SK-N-MC (cell line): Measurements from ENCODE around the gene GDF7.

Source experiments
- DNase-seq: peaks from one replicate; pipeline ENCODE4 v3.0.0-alpha.2; 2011; ENCODE audit warnings: low read depth, low spot score
- H3K27ac ChIP-seq: fragments of 200-600 bp; sonication (generic); 2 replicates; pipeline ENCODE4 v1.5.1; 2016; ENCODE audit warnings: mixed run types
- H3K36me3 ChIP-seq: fragments of 200-600 bp; sonication (generic); 2 replicates; pipeline ENCODE4 v1.6.1; 2017; ENCODE audit warnings: antibody characterized with exemption, low read length, mixed read lengths; ENCODE audit not compliant: insufficient read depth
- H3K4me3 ChIP-seq: fragments of 200-600 bp; sonication (generic); 2 replicates; pipeline ENCODE4 v1.5.1; 2016
- H3K9ac ChIP-seq: fragments of 200-600 bp; sonication (generic); 2 replicates; pipeline ENCODE4 v1.8.0; 2017; ENCODE audit warnings: mixed run types, mixed read lengths; ENCODE audit not compliant: insufficient read length
- H3K9me3 ChIP-seq: fragments of 200-600 bp; sonication (generic); 2 replicates; pipeline ENCODE4 v1.6.1; 2017; ENCODE audit warnings: low read depth, mild to moderate bottlenecking, antibody characterized with exemption, low read length, moderate library complexity, mixed read lengths
- EZH2 ChIP-seq: fragments of 200-600 bp; sonication (generic); IDR thresholded peaks from one replicate; pipeline ENCODE4 v1.6.1; 2017; ENCODE audit warnings: antibody characterized with exemption
- FOXP2 ChIP-seq: optimal IDR thresholded peaks from 2 replicates; pipeline ENCODE3; 2011; ENCODE audit warnings: mild to moderate bottlenecking, moderate library complexity; ENCODE audit not compliant: insufficient read depth; ENCODE audit errors: extremely low read length, control extremely low read depth
- POLR2AphosphoS5 ChIP-seq: IDR thresholded peaks from 2 replicates; pipeline ENCODE4 v1.6.1; 2012; ENCODE audit warnings: mild to moderate bottlenecking, low read depth, low read length, borderline replicate concordance

Gene GDF7

DNA sequence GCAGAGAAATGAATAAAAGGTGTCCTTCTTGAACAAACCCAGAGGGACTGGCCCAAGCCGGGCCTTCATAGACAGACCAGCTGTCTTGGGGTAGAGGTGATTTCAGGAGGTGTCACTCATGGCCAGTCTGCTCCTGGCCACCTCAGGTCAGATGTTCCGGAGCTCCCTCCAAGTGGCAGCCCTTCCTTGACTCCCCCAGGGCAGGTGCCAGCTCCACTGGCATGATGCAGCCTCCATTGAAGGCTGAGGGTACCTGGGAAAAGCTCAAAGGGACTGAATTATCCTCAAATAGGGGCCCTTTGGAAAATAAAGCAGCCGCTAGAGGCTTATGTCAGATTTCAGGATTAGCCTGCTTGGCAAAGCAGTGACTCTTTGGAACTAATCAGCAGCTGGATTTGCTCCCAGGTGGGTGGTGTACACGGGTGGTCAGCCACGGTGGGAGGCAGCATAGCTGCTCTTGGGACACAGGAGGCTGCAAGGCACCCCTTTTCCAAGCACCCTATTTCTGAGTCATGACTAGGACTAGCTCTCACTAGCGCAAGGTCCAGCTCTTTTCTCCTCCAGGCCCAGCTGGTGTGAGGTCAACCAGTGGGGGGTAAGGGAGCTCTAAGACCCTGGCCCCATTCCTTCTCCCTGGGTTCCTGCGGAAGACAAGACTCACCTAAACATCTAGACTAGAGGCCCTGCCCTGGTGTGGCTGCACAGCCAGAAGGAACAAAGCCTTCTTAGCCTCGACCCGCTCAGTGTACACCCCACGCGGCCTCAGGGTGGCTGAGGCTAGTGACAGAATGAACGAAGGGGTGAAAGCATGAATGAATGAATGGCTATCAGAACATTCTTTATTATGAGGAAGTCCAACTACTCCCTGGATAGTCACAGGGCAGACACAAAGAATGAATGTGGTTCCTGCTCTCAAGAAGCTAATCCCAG, 45.3 kb upstream of the GDF7 start:
- no peak overlapping the region for H3K4me3 ChIP-seq
- TF ChIP-seq EZH2 (no peak), FOXP2 (no peak), POLR2AphosphoS5 (no peak)
- no peak overlapping the region for H3K9ac ChIP-seq
- H3K27ac ChIP-seq = no peak overlapping the region
- no peaks in the 10 kb centered on the region for H3K9me3 ChIP-seq
- no peak for DNase-seq
- H3K36me3 ChIP-seq = no peaks in the 10 kb centered on the region

GRCh38 chr2:20622296-20622686, 44.7 kb upstream of the GDF7 start:
- no peaks in the 10 kb centered on the region for H3K36me3 ChIP-seq
- no peak overlapping the region for H3K27ac ChIP-seq
- no peak overlapping the region for H3K9ac ChIP-seq
- no peak for DNase-seq
- H3K9me3 ChIP-seq = no peaks in the 10 kb centered on the region
- no peak overlapping the region for H3K4me3 ChIP-seq
- TF ChIP-seq POLR2AphosphoS5 (no peak), FOXP2 (no peak), EZH2 (no peak)

DNA sequence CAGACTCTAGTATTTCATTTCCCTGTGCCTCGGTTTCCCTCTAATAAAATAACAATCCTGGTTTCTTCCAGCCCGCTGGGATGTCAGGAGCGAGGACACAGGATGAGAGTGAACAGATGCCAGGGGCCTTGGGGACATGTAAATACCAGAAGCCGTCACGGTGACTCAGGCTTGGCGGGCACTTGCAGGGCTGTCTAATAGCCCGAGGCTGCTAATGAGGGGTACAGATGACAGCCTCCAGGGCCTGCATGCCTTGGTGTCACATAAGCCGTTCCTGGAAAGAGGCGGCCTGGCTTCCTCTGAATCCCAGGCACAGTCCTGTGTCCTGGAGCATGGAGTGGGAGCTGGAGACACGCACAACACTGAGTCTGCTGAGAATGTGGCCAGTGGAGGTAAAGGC, 44.2 kb upstream of the GDF7 start:
- H3K27ac ChIP-seq = no peak overlapping the region
- TF ChIP-seq FOXP2 = no peak
- TF ChIP-seq POLR2AphosphoS5 = no peak
- TF ChIP-seq EZH2 = no peak
- H3K4me3 ChIP-seq = no peak overlapping the region
- no peak for DNase-seq
- no peak overlapping the region for H3K9ac ChIP-seq
- H3K36me3 ChIP-seq = no peaks in the 10 kb centered on the region
- no peaks in the 10 kb centered on the region for H3K9me3 ChIP-seq

GRCh38 chr2:20623241-20623640, 43.7 kb upstream of the GDF7 start:
- Histone ChIP-seq H3K4me3 (no peak overlapping the region), H3K36me3 (no peaks in the 10 kb centered on the region), H3K9ac (no peak overlapping the region), H3K9me3 (no peaks in the 10 kb centered on the region), H3K27ac (no peak overlapping the region)
- no peak for TF ChIP-seq FOXP2
- TF ChIP-seq EZH2 = no peak
- no peak for TF ChIP-seq POLR2AphosphoS5
- no peak for DNase-seq

DNA sequence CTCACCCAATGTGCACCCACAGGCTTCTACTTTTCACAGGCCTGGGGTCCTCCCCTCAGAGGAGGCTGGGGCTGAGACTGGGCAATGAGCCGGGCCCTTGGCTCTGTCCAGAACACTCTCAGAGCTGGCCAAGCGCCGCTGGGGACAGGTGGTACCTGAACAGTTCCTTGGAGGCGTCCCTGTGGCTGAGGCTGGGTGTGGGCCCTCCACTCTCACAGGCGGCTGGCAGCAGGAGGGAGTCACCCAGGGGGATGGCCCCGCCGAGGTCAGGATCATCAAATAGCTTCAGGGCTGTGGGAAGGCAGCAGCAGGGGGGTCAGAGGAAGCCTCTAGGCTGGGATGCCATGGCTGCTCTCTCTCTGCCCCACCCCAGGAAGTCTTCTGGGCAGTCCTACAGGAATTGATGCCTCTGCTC, 43.2 kb upstream of the GDF7 start:
- Histone ChIP-seq H3K36me3 (no peaks in the 10 kb centered on the region), H3K4me3 (no peak overlapping the region), H3K27ac (no peak overlapping the region), H3K9me3 (no peaks in the 10 kb centered on the region), H3K9ac (no peak overlapping the region)
- TF ChIP-seq POLR2AphosphoS5 (no peak), FOXP2 (no peak), EZH2 (no peak)
- no peak for DNase-seq

GRCh38 chr2:20624156-20624883, 42.6 kb upstream of the GDF7 start:
- TF ChIP-seq FOXP2 = no peak
- no peak for TF ChIP-seq POLR2AphosphoS5
- TF ChIP-seq EZH2 = no peak
- H3K9ac ChIP-seq = no peak overlapping the region
- H3K36me3 ChIP-seq = no peaks in the 10 kb centered on the region
- no peak overlapping the region for H3K27ac ChIP-seq
- DNase-seq = no peak
- no peak overlapping the region for H3K4me3 ChIP-seq
- no peaks in the 10 kb centered on the region for H3K9me3 ChIP-seq

- Histone ChIP-seq H3K4me3 (no peak overlapping the region), H3K27ac (no peak overlapping the region), H3K9me3 (no peaks in the 10 kb centered on the region), H3K9ac (no peak overlapping the region), H3K36me3 (no peaks in the 10 kb centered on the region)
- no peak for TF ChIP-seq POLR2AphosphoS5
- no peak for TF ChIP-seq FOXP2
- no peak for TF ChIP-seq EZH2
- no peak for DNase-seq
Measured at GRCh38 chr2:20624884-20625485, 42.0 kb upstream of the GDF7 start.
